Activated T-cell treated with anti-CD3 and anti-CD28 coated beads, Interleukin-2, amount 50 U/mL, for 48 hours (primary cell): ENCODE measurements around the gene CEACAM7.
A peak's percentile ranks its signal among the peaks of the same experiment; 100 is the strongest.
"Not testable (repeated sequence)": the region's sequence is repeated elsewhere in the genome, so short reads cannot be mapped to it uniquely, and the experiment has no call there.

ENCODE experiments used
- DNase-seq, 2 experiments: peaks; one replicate each; pipeline ENCODE4 v3.0.0-alpha.2; 2020

The CEACAM7 gene

DNA sequence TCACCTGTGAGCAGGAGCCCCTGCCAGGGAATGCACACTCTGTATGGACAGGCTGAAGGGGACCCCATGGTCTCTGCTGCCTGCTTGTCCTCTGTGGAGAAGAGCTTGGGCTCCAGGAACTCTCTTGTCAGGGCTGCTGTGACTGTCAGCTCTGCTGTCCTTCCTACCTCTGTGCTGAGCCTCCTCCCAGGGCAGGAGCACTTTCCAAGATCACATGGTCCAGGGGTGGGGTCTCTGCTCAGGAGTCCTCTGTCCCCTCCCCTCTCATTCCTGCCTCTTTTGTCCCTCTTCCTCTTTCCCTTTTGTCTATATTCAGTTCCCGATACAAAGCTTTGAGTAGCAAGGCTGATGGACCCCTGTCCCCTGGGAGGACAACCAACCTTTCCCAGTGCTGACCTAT lies at the start of gene CEACAM7:
CEACAM7 (minus strand) TSS at position 173 of the 400 bp plus-strand sequence; CDS start at position 68, 105 bp downstream.
- no peak for DNase-seq

GRCh38 chr19:41735071-41735600 lies 47.1 kb upstream of the CEACAM7 start:
- DNase-seq: no peak

DNA sequence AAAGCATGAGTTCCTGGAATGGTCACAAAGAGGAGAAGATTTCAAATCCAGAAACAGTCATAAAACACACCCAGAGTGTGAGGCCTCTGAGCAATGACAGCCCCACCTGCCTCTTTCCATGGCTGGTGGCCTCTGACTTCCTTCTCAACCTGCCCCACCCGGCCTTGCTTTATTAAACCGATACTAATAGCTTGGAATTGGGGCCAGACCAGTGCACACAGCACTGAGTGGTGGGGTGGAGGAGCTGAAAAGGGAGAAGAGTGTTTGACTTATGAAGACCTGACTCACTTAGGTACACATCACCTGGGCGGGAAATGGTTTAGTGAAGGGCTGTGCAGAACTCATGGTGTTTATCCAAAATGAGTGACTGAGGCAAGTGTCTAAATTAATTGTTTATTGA lies 46.5 kb upstream of the CEACAM7 start:
- DNase-seq: no peak

GRCh38 chr19:41734156-41734555 lies 46.1 kb upstream of the CEACAM7 start:
- DNase-seq: no peak

- DNase-seq: no peak
Observed at GRCh38 chr19:41726493-41726892, 38.4 kb upstream of the CEACAM7 start.

DNA sequence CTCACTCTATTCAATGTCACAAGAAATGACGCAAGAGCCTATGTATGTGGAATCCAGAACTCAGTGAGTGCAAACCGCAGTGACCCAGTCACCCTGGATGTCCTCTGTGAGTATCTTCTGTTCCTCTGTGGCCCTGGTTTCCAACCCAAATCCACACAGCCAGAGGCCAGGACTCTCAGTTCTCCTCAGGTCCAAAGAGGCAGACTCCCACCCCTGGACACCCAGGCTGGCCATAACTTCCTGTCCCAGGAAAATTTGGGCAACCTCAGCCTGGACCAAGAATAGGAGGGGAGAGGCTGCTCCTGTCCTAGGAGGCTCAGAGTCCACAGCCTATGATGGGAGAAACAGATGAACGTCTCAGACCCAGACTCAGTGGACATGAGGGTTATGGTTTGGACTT lies 32.0 kb upstream of the CEACAM7 start:
- DNase-seq: no peak

- no peak for DNase-seq
Observed at GRCh38 chr19:41718761-41719160, 30.7 kb upstream of the CEACAM7 start.

DNA sequence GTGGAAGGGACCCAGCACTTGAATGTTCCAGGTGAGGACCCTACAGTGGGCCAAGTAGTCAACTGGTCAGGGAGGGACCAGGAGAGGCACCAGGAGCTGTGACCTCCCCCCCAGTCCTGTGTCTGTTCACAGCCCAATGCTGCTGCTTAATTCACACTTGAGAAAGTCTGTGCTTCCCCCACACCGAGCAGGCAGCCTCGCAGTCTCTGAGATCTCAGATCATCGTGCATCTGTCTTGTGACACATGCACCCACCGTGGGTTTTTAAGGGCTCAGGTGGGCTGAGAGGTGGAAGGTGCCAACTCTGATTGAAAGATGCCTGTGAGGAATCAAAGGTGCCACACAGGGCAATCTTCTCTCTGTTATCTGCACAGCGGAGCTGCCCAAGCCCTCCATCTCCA lies 26.5 kb upstream of the CEACAM7 start:
- no peak for DNase-seq

DNA sequence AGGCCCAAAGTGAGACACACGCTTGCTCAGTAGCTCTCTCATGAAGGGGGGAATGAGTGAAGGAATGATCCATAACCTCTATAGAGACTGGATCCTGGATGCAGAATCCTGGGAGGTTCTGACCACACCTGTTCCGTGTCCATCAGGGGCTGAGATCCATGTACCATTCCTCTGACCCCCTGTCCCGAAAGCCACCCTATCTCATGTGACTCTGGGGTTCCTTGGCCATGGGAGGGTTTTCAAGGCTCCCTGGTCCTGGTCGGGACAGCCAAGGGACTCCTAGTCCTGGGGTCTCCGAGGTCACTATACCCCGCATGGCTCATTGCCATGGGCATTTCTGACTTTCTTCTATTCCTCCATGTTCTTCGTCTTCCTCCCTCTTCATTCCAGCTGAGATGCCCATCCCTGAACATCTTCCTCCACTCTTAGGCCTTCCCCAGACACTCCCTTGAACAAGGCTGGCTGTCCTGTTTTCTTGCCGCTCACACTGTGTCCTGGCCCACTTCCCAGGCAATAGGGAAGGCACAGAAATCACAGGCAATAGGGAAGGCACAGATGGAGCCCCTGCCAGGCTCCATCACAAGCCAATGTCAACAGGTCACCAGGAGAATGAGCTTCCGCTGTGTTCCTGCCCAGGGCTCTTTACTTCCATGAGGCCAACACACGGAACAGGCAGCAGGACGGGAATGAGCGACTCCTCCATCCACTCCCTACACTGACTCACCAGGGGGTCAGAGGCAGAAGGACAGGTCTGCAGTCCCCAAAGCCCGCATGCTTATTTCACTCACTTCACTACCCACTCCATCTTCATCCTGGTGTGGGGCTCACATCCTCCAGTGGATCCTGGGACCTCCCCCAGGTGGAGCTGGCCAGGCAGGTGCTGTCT lies 23.5 kb upstream of the CEACAM7 start:
- DNase-seq: no peak

DNA sequence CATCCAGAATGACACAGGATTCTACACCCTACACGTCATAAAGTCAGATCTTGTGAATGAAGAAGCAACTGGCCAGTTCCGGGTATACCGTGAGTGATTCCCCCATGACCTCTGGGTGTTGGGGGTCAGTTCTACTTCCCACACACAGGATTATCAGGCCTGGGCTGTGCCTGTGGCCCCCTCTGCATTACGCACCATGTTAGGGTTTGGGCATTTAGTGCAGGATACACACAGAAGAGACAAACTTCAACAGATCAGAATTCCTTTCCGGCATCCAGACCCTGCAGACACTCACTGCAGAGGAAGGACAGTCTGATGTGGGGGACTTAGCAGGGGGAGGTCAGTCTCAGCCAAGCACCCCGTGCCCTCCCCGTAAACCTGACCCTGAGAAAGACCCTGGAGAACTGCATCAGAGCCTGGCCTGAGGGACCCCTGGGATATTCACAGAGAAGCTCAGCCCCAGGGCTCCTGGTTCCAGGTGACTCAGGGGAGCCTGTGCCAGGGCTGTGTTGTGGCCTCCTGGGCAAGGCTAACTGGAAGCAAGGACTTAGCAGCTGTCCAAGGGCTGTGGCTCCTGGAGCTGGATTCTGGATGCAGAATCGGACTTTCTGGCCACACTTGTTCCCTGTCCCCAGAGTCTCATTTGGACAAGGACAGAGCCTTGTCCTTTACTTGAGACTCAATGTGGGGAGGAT lies 22.0 kb upstream of the CEACAM7 start:
- no peak for DNase-seq

GRCh38 chr19:41709516-41709915 lies 21.4 kb upstream of the CEACAM7 start:
- DNase-seq: not testable (repeated sequence)

GRCh38 chr19:41708481-41708880 lies 20.4 kb upstream of the CEACAM7 start, which contains the start of gene CEACAM5:
Gene CEACAM5 (plus strand): TSS chr19:41708626. CDS start chr19:41708732, 106 bp downstream.
- no peak for DNase-seq

- no peak for DNase-seq
Observed at GRCh38 chr19:41707871-41708371, 19.9 kb upstream of the CEACAM7 start.

DNA sequence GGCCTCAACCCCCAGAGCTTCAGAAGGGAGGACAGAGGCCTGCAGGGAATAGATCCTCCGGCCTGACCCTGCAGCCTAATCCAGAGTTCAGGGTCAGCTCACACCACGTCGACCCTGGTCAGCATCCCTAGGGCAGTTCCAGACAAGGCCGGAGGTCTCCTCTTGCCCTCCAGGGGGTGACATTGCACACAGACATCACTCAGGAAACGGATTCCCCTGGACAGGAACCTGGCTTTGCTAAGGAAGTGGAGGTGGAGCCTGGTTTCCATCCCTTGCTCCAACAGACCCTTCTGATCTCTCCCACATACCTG lies 19.4 kb upstream of the CEACAM7 start:
- no peak for DNase-seq

DNA sequence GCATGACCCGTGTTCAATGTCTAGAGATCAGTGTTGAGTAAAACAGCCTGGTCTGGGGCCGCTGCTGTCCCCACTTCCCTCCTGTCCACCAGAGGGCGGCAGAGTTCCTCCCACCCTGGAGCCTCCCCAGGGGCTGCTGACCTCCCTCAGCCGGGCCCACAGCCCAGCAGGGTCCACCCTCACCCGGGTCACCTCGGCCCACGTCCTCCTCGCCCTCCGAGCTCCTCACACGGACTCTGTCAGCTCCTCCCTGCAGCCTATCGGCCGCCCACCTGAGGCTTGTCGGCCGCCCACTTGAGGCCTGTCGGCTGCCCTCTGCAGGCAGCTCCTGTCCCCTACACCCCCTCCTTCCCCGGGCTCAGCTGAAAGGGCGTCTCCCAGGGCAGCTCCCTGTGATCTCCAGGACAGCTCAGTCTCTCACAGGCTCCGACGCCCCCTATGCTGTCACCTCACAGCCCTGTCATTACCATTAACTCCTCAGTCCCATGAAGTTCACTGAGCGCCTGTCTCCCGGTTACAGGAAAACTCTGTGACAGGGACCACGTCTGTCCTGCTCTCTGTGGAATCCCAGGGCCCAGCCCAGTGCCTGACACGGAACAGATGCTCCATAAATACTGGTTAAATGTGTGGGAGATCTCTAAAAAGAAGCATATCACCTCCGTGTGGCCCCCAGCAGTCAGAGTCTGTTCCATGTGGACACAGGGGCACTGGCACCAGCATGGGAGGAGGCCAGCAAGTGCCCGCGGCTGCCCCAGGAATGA lies 18.9 kb upstream of the CEACAM7 start:
- peak; percentile 81 to 87 for DNase-seq

DNA sequence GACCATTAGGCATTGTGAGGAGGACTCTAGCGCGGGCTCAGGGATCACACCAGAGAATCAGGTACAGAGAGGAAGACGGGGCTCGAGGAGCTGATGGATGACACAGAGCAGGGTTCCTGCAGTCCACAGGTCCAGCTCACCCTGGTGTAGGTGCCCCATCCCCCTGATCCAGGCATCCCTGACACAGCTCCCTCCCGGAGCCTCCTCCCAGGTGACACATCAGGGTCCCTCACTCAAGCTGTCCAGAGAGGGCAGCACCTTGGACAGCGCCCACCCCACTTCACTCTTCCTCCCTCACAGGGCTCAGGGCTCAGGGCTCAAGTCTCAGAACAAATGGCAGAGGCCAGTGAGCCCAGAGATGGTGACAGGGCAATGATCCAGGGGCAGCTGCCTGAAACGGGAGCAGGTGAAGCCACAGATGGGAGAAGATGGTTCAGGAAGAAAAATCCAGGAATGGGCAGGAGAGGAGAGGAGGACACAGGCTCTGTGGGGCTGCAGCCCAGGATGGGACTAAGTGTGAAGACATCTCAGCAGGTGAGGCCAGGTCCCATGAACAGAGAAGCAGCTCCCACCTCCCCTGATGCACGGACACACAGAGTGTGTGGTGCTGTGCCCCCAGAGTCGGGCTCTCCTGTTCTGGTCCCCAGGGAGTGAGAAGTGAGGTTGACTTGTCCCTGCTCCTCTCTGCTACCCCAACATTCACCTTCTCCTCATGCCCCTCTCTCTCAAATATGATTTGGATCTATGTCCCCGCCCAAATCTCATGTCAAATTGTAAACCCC lies 17.5 kb upstream of the CEACAM7 start:
- peak; percentile 49 to 54 for DNase-seq

- DNase-seq: no peak
Observed at GRCh38 chr19:41703602-41704293, 15.7 kb upstream of the CEACAM7 start.

GRCh38 chr19:41702171-41702651 lies 14.1 kb upstream of the CEACAM7 start:
- no peak for DNase-seq

DNA sequence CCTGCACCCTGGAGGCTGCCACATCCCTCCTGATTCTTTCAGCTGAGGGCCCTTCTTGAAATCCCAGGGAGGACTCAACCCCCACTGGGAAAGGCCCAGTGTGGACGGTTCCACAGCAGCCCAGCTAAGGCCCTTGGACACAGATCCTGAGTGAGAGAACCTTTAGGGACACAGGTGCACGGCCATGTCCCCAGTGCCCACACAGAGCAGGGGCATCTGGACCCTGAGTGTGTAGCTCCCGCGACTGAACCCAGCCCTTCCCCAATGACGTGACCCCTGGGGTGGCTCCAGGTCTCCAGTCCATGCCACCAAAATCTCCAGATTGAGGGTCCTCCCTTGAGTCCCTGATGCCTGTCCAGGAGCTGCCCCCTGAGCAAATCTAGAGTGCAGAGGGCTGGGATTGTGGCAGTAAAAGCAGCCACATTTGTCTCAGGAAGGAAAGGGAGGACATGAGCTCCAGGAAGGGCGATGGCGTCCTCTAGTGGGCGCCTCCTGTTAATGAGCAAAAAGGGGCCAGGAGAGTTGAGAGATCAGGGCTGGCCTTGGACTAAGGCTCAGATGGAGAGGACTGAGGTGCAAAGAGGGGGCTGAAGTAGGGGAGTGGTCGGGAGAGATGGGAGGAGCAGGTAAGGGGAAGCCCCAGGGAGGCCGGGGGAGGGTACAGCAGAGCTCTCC lies 13.5 kb upstream of the CEACAM7 start:
- DNase-seq: peak in 1 of 2 experiments; percentile 24

- DNase-seq: no peak
Observed at GRCh38 chr19:41700381-41701195, 12.5 kb upstream of the CEACAM7 start.
